Right cardiac atrium (tissue), 5 donors: ENCODE measurements around the gene KRTAP10-12. TPM values are rescaled to one million over a fixed set of nuclear protein-coding genes. Genes with fewer than 3 reads are reported as not detected.
"Not testable (repeated sequence)": the region's sequence is repeated elsewhere in the genome, so short reads cannot be mapped to it uniquely, and the experiment has no call there.

Experiments used
- ATAC-seq, 2 donors: fragments of 200-7000 bp; cut with Tn5 transposase; one replicate each; pipeline versions ENCODE4 v1.8.0 to v1.9.1; 2020; ENCODE audit warnings: moderate library complexity in 2 of 2, mild to moderate bottlenecking in 1 of 2
- DNase-seq, 3 donors: peaks; one replicate each; pipeline ENCODE4 v3.0.0-alpha.2; 2020
- H3K27ac ChIP-seq: one replicate; pipeline ENCODE4 v1.5.1; 2013; ENCODE audit warnings: mild to moderate bottlenecking, low read length, control low read depth, moderate library complexity
- H3K27me3 ChIP-seq: one replicate; pipeline ENCODE4 v1.6.1; 2013; ENCODE audit not compliant: control insufficient read depth, insufficient read depth
- H3K4me1 ChIP-seq: one replicate; pipeline ENCODE4 v1.6.1; 2013; ENCODE audit warnings: low read length; ENCODE audit not compliant: control insufficient read depth, insufficient read depth
- H3K4me3 ChIP-seq: one replicate; pipeline ENCODE4 v1.5.1; 2013; ENCODE audit warnings: low read length, control low read depth
- H3K9me3 ChIP-seq: one replicate; pipeline ENCODE4 v1.6.1; 2013; ENCODE audit warnings: low read length; ENCODE audit not compliant: control insufficient read depth
- WGBS: extraction: QIAGEN DNeasy Blood & Tissue Kit; methylation state at CpG from one replicate; pipeline ENCODE4 v1.1.7; 2013; 5-methylcytosine and 5-hydroxymethylcytosine counted together
- intact Hi-C, 4 donors: fragments of 100-400 bp; cut with DNase I; formaldehyde crosslinking; loops; one replicate each; pipeline versions ENCODE4 v1.11.0 to v1.14.0; 2022 to 2023
- long read RNA-seq, 4 donors: library from polyadenylated mRNA; unstranded; transcript quantifications; one replicate each; pipeline ENCODE4 v2.0.0, GENCODE V29; 2020 to 2021
- polyA plus RNA-seq: library from polyadenylated mRNA; stranded (reverse); fragments of 200-250 nt; gene quantifications from one replicate; pipeline ENCODE4 v1.2.3, GENCODE V29; 2013
- total RNA-seq, 4 donors: library from RNA; stranded (reverse); fragmentation: NEBNext Ultra II Directional; extraction: Animal tissue kit (Norgen Biotek cat#: 25700); gene quantifications; one replicate each; pipeline ENCODE4 v1.2.1, GENCODE V29; 2021
- donor health status: healthy with polysubstance abuse.
- donor health status: DM: no; HTN: yes; CAD: no.
- donor health status: DM: no; HTN: no; CAD: no.
- donor health status: DM: no; HTN: yes; CAD: no; lungs with severe emphysema.
- donor health status: DM: yes; HTN: yes; CAD: no.

The KRTAP10-12 gene
- total RNA-seq: not detected
- not detected for polyA plus RNA-seq
- long read RNA-seq, donor 1: 0 reads
- long read RNA-seq, donor 2: 0 reads
- long read RNA-seq, donor 3: 0 reads
- long read RNA-seq, donor 4: 0 reads

DNA sequence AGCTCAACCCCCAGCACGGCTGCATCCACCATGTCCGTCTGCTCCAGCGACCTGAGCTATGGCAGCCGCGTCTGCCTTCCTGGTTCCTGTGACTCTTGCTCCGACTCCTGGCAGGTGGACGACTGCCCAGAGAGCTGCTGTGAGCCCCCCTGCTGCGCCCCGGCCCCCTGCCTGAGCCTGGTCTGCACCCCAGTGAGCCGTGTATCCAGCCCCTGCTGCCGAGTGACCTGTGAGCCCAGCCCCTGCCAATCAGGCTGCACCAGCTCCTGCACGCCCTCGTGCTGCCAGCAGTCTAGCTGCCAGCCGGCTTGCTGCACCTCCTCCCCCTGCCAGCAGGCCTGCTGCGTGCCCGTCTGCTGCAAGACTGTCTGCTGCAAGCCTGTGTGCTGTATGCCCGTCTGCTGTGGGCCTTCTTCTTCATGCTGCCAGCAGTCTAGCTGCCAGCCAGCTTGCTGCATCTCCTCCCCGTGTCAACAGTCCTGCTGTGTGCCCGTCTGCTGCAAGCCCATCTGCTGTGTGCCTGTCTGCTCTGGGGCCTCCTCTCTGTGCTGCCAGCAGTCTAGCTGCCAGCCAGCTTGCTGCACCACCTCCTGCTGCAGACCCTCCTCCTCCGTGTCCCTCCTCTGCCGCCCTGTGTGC is at the start of gene KRTAP10-12:
Gene KRTAP10-12, plus strand, starts transcription at position 1 of the 639 bp plus-strand sequence. Its CDS starts 30 bp downstream, at position 31.
- ATAC-seq, H3K4me3 ChIP-seq, H3K27ac ChIP-seq, H3K27me3 ChIP-seq, DNase-seq, H3K9me3 ChIP-seq, intact Hi-C loops, H3K4me1 ChIP-seq: not testable (repeated sequence)
- WGBS: 34% methylated on average over 21 of the region's 21 CpGs

GRCh38 chr21:44647222-44647552 is 49.8 kb upstream of the KRTAP10-12 start:
- 68% methylated on average over 8 of the region's 8 CpGs for WGBS
- Histone ChIP-seq H3K9me3 (no peaks in the 10 kb centered on the region), H3K27ac (no peak overlapping the region), H3K27me3 (no peaks in the 10 kb centered on the region), H3K4me3 (no peak overlapping the region), H3K4me1 (no peaks in the 10 kb centered on the region)
- DNase-seq: no peak
- ATAC-seq: no peak
- intact Hi-C loops: no loop called here

- Histone ChIP-seq H3K27me3 (no peaks in the 10 kb centered on the region), H3K9me3 (no peaks in the 10 kb centered on the region), H3K27ac (no peak overlapping the region), H3K4me1 (no peaks in the 10 kb centered on the region), H3K4me3 (no peak overlapping the region)
- intact Hi-C loops: no loop called here
- ATAC-seq: no peak
- 76% methylated on average over 33 of the region's 33 CpGs for WGBS
- DNase-seq: no peak
Measured at GRCh38 chr21:44648557-44649311, 48.2 kb upstream of the KRTAP10-12 start.

DNA sequence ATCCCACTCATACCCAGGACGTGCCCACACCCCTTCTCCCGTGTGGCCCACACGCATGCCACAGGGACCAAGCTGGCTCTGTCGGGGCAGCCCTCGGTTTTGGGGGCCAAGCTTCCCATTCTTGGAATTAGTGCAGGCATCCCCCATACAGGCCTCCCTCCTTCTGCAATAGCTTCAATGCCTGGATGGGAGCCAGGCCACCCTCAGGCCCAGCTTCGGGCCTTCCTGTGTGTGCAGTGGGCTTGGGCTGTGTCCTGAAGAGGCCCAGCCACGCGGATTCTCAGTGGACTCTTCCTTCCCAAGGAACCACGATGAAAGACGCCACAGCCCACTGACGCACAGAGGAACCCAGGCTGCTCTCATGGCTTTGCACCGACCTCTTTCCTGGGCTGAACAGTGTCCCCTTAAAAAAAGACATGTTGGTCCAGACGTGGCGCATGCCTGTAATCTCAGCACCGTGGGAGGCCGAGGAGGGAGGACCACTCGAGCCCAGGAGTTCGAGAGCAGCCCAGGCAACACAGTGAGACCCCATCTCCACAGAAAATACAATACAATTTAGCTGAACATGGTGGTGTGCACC is 47.4 kb upstream of the KRTAP10-12 start:
- no peaks in the 10 kb centered on the region for H3K4me1 ChIP-seq
- H3K9me3 ChIP-seq: no peaks in the 10 kb centered on the region
- 81% methylated on average over 18 of the region's 18 CpGs for WGBS
- DNase-seq (no peak), ATAC-seq (no peak)
- no peaks in the 10 kb centered on the region for H3K27me3 ChIP-seq
- intact Hi-C loops: no loop called here
- H3K4me3 ChIP-seq: no peak overlapping the region
- H3K27ac ChIP-seq: no peak overlapping the region

- Histone ChIP-seq H3K4me3 (no peak overlapping the region), H3K27ac (no peak overlapping the region), H3K9me3 (no peaks in the 10 kb centered on the region), H3K4me1 (no peaks in the 10 kb centered on the region), H3K27me3 (no peaks in the 10 kb centered on the region)
- DNase-seq (no peak), ATAC-seq (no peak)
- intact Hi-C loops: no loop called here
- WGBS: 90% methylated on average over 20 of the region's 20 CpGs
Measured at GRCh38 chr21:44650265-44650972, 46.6 kb upstream of the KRTAP10-12 start.

DNA sequence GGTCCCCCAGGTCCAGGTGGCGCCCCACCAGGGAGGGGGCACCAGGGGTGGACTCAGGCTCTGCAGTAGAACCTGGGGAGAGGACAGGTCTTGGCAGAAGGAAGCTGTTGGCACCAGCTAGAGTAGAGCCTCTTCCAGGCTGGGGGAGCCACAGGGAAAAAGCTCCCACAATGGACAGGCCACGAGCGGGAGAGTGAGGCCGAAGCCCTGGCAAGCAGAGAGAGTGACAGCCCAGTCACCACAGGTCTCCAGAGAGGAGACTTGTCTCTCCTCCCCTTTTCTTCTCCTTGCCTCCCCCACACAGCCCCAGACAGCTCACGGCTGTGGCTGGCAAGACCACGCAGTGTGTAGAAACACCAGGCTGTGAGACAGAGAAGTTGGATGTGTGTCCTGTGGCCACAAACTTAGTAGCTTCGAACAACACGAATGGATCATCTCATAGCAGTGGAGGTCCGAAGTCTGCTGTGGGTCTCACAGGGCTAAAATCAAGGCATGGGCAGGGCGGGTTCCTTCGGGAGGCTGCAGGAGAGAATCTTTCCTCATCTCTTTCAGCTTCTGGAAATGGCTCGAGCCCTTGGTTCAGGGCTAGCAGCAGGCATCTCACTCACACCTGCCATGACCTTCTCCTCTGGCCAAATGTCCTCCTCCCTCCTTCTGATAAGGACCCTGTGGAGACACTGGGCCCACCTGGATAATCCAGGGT is 45.8 kb upstream of the KRTAP10-12 start:
- Histone ChIP-seq H3K27me3 (no peaks in the 10 kb centered on the region), H3K27ac (no peak overlapping the region), H3K9me3 (no peaks in the 10 kb centered on the region), H3K4me1 (no peaks in the 10 kb centered on the region), H3K4me3 (no peak overlapping the region)
- DNase-seq: no peak
- 83% methylated on average over 12 of the region's 12 CpGs for WGBS
- intact Hi-C loops: no loop called here
- ATAC-seq: no peak

- intact Hi-C loops: no loop called here
- H3K27ac ChIP-seq: no peak overlapping the region
- no peaks in the 10 kb centered on the region for H3K9me3 ChIP-seq
- no peaks in the 10 kb centered on the region for H3K27me3 ChIP-seq
- DNase-seq (no peak), ATAC-seq (no peak)
- no peaks in the 10 kb centered on the region for H3K4me1 ChIP-seq
- H3K4me3 ChIP-seq: no peak overlapping the region
- WGBS: 62% methylated on average over 14 of the region's 14 CpGs
Measured at GRCh38 chr21:44653123-44653522, 43.8 kb upstream of the KRTAP10-12 start.

DNA sequence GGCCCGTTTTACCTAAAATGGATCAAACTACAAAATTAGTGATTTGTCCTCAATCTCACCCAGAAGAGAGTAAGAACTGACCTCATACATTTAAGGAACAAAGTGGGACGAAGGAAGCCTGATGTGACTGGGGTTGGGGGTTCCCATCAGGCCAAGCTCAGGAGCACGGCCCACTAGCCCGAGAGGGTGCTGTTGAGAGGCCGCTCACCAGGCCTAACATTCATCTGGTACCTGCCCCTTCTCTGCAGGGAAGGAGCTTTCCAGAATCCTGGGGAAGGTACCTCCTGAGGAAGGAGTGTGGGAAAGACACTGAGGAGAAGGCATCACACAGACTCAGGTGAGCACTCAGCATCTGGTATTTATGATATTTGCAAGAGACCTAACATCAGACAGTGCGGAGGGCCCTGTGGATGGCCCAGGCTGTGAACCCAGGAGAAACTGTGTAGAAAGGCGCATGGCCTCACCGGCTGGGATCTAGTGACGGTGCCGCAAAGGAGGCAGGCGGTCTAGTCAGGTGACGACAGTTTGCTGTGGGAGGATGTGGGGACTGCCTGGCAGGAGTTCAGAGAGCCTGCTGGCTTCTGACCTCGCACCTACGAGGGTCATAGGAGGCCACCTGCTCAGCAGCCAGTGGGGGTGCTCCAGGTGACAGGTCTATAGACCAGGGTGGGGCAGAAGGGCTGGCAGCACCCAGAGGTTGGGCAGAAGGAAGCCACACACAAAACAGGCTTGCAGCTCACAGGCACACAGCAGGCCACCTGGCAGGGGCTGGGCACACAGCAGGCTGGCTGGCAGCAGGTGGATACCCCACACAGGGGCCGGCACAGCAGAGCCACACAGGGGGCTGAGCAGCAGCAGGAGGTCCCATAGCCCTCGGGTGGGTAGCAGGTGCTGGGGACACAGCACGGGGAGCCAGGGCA is 43.1 kb upstream of the KRTAP10-12 start:
- Histone ChIP-seq H3K27ac (no peak overlapping the region), H3K4me3 (no peak overlapping the region), H3K4me1 (no peaks in the 10 kb centered on the region), H3K9me3 (no peaks in the 10 kb centered on the region), H3K27me3 (no peaks in the 10 kb centered on the region)
- ATAC-seq (no peak), DNase-seq (peak in 1 of 3 donors; percentile 55)
- intact Hi-C loops: no loop called here
- 75% methylated on average over 17 of the region's 17 CpGs for WGBS

- intact Hi-C loops: no loop called here
- Histone ChIP-seq H3K9me3 (no peaks in the 10 kb centered on the region), H3K27ac (no peak within 1 kb of the TSS), H3K27me3 (no peaks in the 10 kb centered on the region), H3K4me3 (no peak within 1 kb of the TSS), H3K4me1 (no peaks in the 10 kb centered on the region)
- ATAC-seq (no peak), DNase-seq (no peak)
- WGBS: 81% methylated on average over 8 of the region's 9 CpGs
Measured at GRCh38 chr21:44654576-44655175, 42.3 kb upstream of the KRTAP10-12 start, which contains the start of gene KRTAP12-4. TSS of gene KRTAP12-4 (minus strand) at chr21:44654659. CDS start at chr21:44654614, 45 bp downstream.
